Measurements from ENCODE around the gene ARID3B.

ARID3B gene

DNA sequence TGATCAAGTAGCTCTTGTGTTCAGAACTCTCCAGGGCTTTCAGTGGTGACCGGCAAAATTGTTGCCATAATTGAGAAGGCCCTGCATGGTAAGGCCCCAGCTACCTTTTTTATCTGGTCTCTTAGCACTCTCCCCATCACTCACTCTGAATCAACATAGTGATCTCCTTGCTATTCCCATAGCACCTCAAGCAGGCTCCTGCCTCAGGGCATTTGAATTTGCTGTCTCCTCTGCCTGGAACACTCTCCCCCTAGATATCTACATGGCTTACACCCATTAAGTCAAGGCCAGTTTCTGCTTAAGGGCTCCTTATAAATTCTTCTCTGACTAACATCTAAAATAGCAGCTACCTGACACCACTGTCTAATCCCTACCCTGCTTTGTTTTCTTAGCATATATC is 3.3 kb upstream of the ARID3B start:
- DNase-seq = no peak

DNA sequence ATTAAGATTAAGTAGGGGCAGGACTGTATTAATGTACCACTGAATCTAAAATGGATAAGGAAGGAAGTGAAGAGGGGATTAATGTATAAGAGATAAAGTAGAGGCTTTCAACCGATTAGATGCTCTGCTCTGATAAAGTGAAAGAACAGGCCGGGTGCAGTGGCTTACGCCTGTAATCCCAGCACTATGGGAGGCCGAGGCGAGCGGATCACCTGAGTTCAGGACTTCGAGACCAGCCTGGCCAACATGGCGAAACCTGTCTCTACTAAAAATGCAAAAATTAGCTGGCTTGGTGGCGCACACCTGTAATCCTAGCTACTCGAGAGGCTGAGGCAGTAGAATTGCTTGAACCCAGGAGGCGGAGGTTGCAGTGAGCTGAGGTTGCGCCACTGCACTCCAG is 1.5 kb upstream of the ARID3B start:
- DNase-seq = peak; percentile 91

- peak; percentile 60 for DNase-seq
These were observed 759 bp upstream of the ARID3B start for GRCh38 chr15:74540161-74540760.

DNA sequence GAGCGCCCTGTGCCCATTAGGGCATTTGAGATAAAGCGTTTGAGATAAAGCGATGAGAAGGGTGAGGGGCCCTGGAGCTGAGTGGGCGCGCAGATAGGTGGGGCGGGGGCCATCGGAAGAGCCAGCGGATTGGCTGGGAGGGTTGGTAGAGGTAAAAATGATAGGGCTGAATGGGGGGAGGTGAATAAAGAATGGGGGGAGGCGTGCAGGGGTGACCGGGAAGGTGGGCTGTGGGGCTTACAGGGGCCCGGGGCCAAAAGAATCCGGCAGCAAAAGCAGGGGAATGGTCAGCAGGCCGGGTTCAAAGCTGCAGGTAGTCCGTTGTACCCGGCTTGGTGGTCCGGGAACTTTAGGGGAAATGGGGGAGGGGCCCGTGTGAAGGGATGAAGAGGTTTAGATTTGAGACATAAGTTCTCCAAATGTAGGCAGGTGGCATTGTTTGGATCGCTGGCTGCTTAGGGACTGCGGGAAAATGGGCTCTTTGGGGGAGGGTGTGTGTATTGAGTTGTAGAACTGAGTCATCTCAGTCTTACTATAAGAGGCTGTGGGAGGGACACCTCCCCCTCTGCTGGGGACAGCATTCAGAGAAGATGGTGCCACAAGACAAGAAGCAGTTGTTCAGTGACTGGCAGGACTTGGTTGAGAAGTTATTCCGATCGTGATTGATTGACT is 610 bp downstream of the ARID3B start:
- DNase-seq = peak; percentile 79

- DNase-seq = no peak
These were observed 1.4 kb downstream of the ARID3B start for GRCh38 chr15:74542166-74543042.

DNA sequence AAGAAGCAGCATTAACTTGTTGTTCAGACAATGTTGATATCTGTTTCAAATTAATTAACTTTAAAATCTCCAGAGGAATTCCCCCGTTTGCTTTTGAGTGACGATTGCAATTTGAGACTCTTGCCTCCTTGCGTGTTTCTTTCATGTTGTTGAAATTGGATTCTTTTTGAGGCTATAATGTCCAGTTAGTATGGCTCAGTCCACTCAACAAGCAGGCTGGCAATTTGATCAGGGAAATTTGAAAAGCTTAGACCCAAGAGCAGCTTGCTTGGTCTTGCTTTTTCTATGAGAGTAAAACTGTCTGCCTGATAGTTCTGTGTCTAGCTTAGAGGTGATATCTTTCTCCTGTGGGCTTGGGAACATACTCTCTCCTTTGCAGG is 2.0 kb downstream of the ARID3B start:
- no peak for DNase-seq

- DNase-seq = peak; percentile 53
These were observed 2.6 kb downstream of the ARID3B start for GRCh38 chr15:74543583-74543982.

- DNase-seq = no peak
These were observed 4.1 kb downstream of the ARID3B start for GRCh38 chr15:74545086-74545485.

DNA sequence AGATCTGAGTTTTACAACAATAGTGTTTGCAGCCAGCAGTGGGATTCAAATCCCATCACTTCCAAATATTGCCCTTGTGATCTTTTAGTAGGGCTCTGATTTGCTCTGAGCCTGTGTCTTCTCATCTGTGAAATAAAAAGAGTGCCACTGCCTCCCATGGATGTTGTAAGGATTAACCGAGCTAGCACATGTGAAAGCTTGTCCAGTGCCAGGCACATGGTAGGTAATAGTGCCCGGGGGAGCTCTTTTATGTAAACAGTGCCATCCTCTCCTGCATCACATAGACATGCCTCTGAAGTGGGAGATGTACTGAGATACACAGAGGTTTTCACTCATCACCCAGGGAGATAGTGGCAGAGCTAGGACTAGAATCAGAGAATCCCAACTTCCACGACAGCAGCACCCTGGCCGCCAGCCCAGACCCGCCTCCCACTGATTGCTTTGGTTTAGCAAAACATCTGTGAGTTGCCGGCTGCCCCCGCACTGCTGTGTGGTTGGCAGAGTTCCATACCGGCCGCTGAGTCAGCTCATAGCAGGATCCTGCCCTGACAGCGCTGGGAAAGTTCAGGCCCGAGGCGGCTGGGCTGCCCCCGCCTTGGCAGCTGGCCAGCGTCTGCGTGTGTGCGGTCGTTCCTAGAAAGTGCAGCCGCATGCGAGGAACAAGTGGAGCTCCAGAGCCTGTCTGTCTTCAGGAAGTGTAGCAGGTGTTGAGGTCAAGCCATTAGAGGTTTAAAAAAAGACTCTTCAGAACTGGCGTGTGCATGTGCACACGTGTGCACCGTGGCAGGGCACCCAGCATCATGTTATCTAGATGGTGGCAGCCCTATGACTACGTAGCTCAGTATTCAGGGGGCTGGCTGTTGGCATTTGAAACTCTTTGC is 5.0 kb downstream of the ARID3B start:
- DNase-seq = peak; percentile 98

DNA sequence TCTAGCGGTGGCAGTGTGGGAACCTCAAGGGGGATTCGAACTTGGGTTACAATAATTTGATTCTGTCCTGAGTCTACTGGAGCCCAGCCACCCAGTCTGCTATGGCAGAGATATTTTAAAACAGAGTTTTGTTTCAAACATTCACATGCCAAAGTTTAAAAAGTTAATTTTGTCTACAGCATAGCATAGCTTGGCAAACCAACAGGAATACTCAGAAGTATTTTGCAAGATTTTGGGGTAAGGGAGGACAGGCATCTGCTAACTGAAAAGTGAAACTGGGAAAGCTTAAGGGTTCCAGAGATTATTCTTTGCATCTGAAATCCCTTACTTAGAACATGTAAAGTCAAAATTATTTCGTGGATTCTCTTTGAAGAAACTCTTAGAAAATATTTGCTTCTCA is 6.6 kb downstream of the ARID3B start:
- DNase-seq = no peak

- no peak for DNase-seq
These were observed 7.2 kb downstream of the ARID3B start for GRCh38 chr15:74548241-74548640.

- DNase-seq = no peak
These were observed 8.8 kb downstream of the ARID3B start for GRCh38 chr15:74549816-74550215.

DNA sequence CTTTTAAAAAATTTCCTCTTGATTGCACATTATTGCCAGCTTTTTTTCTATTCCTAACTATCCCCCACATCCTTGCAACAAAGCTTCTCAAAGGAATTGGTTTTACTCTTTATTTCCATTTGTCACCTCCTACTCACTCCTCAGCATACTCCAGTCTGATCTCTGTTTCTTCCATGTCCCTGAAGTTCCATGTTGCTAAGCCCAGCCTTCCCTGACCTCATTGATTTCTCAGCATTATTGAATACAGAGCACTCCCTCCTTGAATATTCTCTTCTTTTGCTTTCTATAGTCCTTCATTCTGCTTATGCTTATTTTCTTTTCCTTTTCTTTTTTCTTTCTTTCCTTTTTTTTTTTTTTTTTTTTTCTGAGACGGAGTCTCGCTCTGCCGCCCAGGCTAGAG is 10.7 kb downstream of the ARID3B start:
- no peak for DNase-seq

GRCh38 chr15:74552773-74553441 is 11.9 kb downstream of the ARID3B start:
- DNase-seq = no peak

DNA sequence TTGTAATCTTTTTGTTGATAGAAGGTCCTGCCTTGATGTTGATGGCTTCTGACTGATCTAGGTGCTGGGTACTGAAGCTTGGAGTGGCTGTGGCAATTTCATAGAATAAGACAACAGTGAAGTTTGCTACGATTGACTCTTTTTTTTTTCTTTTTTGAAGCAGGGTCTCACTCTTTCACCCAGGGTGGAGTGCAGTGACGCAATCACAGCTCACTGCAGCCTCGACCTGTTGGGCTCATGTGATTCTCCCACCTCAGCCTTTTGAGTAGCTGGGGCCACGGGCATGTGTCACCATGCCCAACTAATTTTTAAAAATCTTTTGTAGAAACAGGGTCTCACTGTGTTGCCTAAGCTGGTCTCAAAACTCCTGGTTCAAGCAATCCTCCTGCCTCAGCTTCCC is 14.2 kb downstream of the ARID3B start:
- no peak for DNase-seq

DNA sequence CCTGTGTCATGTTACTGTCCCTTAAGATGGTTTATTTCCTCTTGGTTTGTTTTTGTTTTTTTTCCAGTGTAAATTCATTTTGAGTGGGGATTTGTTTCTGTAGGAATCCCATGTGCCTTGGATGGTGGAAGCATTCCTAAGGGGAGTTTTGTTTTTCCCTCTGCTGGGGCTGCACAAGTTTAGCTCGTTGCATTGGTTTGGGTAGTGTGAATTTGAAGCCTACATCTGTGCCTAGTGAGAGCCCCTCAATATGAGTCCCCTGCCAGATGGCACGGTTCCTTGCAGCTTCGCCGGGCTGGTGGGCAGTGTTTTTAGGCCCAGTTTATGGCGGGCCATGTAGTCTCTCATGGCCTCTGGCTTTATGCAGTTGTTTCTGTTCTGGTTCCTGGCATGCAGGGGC is 17.7 kb downstream of the ARID3B start:
- no peak for DNase-seq

DNA sequence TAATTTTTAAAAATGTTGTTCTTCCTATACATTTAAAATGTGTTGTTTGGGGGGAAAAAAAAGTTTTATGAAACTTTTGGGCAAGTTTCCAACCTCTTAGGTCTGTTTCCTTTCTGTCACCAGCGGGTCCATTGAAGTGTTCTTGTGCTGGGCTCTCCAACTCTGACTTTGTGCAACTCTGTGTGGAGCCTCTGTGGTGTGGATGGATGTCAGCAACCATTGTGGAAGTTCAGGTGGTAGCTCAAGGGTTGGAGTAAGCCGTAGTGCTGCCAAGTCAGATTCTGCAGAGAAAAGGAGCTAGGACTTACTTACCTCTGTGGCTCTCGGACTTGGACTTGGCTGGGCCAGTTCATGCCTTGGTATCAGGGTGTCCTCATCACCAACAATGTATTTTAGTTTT is 22.4 kb downstream of the ARID3B start:
- DNase-seq = no peak

DNA sequence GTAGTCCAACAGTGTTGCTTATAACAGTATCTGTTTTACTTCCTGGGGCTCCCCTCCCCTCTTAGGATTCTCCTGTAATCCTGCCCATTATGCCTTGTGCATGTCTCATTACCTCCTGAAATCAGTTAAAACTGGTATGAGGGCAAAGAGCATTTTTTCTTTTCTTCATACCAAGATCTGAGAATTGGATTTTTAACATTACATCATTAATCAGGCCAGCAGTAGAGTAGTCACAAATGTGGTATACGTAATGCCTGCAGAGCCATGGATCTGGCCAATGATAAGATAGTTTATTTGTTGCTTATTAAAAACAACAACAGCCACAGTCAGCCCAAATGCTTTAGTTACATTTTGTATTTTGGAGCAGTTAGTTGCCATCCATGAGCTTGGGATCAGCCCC is 23.2 kb downstream of the ARID3B start:
- DNase-seq = peak; percentile 86

DNA sequence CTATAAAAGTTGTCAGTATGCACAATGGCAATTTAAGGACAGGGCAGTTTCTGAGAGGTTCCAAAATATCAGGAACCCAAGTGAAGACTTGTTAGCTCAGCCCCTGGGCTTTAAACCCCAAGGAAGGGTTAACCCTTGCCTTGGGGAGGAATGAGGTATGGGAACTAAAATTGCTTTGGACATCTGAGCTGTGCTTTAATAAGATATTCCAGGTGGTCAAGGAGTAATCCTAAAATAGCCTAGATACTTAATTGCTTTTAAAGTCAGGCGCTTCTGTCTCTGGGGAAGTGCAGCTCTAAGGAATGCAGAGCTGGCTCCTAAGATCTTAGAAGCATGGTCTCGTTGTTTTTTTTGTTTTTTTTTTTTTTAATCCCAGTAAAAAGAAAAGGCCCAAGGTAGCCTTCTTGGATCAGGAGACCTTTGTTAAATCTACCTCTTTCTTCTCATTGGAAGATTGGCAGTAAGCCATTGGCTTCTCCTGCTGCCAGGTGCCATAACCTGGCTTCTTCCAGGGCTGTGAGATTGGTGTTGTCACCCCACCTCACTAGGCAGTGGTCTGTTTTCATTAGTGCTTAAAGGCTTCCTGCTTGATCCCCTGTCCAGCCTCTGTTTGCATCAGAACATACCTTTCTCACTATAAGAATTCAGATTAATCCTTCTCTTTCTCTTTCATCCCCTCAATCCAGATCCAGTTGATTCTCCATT is 24.5 kb downstream of the ARID3B start:
- peak; percentile 99 for DNase-seq

DNA sequence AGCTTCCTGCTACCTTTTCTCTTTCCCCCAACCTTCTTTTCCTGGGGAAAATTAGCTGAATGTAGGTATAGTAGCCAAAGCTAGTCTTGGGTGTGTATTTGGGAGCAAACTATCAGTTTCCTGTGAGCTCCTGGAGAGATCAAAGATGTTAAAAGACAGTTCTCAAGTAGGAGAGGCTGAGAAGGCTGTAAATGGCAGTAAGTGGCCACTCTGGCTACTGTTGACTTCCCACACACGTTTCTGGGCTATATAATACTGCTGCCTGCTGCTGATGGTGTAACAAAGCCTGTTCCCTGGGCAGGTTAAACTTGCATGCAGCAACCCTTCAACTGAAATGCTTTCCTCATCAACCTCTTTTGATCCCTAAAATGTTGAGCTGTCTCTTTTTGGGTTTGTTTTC is 27.6 kb downstream of the ARID3B start:
- DNase-seq = no peak

DNA sequence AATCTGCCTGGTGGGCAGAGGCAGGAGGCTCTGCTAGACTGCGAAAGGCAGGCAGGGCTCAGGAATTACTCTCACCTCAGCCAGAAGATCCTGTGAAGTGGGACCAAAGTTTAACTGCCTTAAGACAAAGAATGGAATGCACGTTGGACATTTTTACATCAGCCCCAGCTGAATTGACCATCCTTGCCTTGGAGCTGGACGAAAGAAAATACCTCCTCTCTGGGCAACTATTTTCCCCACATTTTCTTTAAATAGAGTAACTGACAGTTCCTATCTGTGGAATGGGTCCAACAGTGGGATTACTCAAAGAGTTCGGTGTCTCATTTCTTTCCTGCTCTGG is 28.7 kb downstream of the ARID3B start:
- DNase-seq = no peak

DNA sequence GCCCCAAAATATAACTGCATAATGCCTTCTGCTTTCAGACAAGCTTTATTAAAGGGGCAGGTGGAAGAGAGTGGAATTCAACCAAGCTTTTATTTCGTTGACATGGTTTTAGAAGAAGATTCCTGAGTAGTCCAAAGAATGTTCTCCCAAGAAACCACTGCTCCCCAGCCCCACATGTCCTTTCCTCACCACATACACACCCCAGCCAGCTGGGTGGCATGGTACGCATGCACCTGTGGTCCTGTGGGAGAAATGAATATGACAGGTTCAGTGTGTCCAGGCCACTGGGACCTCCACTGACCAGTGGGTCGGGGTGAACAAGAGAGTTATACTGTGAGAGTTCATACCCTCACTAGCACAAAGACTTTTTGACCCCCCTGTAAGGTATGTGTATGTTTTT is 30.2 kb downstream of the ARID3B start:
- no peak for DNase-seq

Measured in NCI-H82 (cell line).